ENCODE measurements around the gene ANAPC15. TPM values are rescaled to one million over a fixed set of nuclear protein-coding genes. Genes with fewer than 3 reads are reported as not detected.

The ANAPC15 gene
- polyA plus RNA-seq, 1 of the 3 experiments (the other 2 are of a cell fraction) = 92.3 TPM

DNA sequence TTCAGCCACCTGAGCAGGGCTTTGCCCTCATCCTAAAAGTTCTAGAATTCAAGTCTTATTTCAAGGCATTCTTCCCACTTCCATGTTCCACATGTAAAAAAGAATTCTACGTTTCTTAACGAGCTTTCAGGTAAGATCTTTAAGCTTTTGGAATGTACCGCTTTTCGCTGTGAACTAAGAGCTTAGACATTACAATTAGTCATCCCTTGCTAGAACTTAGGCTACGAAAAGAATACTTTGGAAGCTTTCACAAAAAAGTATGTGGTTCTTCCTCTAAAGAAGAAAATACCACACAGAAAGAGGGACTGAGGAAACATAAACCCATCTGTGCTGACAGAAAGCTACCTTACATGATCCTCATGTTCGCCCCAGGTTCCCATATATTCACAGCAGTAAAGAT is 34.0 kb downstream of the ANAPC15 start:
- Histone ChIP-seq H3K27me3 (ENCODE audit: insufficient read depth) (no peaks in the 10 kb centered on the region), H3K79me2 (ENCODE audit: insufficient read depth) (peaks cover 66% of the 10 kb centered on the region), H4K20me1 (ENCODE audit: insufficient read depth) (no peaks in the 10 kb centered on the region), H3K9ac (peak overlapping the region; percentile 78; the same call in 1 of the 2 replicates), H3K4me2 (peak overlapping the region; percentile 79), H3K9me3 (no peaks in the 10 kb centered on the region), H3K36me3 (replicated peaks in 1 of 2; ENCODE audit: control insufficient read depth in 1 of 2, insufficient read depth in 2 of 2, low read length in 1 of 2) (peaks cover 0 to 4% of the 10 kb centered on the region in 2 experiments), H3K4me3 (ENCODE audit: low read depth in 2 of 2, low read length in 1 of 2) (peak overlapping the region; percentile 70 to 78; a peak in 2 of 4 replicates), H3K27ac (ENCODE audit: low read depth in 2 of 2, low read length in 1 of 2) (peak overlapping the region; percentile 53 to 88; a peak in 3 of 4 replicates), H2AFZ (ENCODE audit: low read depth) (peak overlapping the region; percentile 37; the same call in 1 of the 2 replicates), H3F3A (replicated peaks; ENCODE audit: insufficient read depth) (peaks cover 1% of the 10 kb centered on the region), H3K4me1 (ENCODE audit: control insufficient read depth in 1 of 2, insufficient read depth in 2 of 2, low read depth in 1 of 2, low read length in 1 of 2) (peaks cover 5 to 8% of the 10 kb centered on the region in 2 experiments; a peak in 2 of 4 replicates), H3K9me2 (no peaks in the 10 kb centered on the region)
- no peak for DNase-seq
- CTCF ChIA-PET = interaction anchor here (0.7 to 2.1 kb wide), 8 partner anchors 8 to 353 kb away, joined by 3 to 14 read pairs (median 4); no protein-coding TSS in a partner anchor
- WGBS (ENCODE audit: low lambda C conversion rate) = 80% methylated on average over 6 of the region's 6 CpGs
- POLR2A ChIA-PET = interaction anchor here (1.4 to 1.6 kb wide), 2 partner anchors 38 to 40 kb away, joined by 3 to 5 read pairs; no protein-coding TSS in a partner anchor
- no peak for TF ChIP-seq NFIC (IDR thresholded peaks at IDR 0.05; ENCODE audit: borderline replicate concordance)
- no peak for TF ChIP-seq TCF12 (IDR thresholded peaks at IDR 0.05)
- TF ChIP-seq, protein P1, sequence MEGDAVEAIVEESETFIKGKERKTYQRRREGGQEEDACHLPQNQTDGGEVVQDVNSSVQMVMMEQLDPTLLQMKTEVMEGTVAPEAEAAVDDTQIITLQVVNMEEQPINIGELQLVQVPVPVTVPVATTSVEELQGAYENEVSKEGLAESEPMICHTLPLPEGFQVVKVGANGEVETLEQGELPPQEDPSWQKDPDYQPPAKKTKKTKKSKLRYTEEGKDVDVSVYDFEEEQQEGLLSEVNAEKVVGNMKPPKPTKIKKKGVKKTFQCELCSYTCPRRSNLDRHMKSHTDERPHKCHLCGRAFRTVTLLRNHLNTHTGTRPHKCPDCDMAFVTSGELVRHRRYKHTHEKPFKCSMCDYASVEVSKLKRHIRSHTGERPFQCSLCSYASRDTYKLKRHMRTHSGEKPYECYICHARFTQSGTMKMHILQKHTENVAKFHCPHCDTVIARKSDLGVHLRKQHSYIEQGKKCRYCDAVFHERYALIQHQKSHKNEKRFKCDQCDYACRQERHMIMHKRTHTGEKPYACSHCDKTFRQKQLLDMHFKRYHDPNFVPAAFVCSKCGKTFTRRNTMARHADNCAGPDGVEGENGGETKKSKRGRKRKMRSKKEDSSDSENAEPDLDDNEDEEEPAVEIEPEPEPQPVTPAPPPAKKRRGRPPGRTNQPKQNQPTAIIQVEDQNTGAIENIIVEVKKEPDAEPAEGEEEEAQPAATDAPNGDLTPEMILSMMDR (IDR thresholded peaks at IDR 0.05) = no peak

- ChIA-PET CTCF (interaction anchor here (0.9 to 3.2 kb wide), 3 partner anchors 13 to 51 kb away, joined by 5 to 16 read pairs (median 5); no protein-coding TSS in a partner anchor), POLR2A (no interaction called here)
- Histone ChIP-seq H3K4me3 (ENCODE audit: low read depth in 2 of 2, low read length in 1 of 2) (no peak overlapping the region), H4K20me1 (ENCODE audit: insufficient read depth) (no peaks in the 10 kb centered on the region), H2AFZ (ENCODE audit: low read depth) (no peak overlapping the region), H3K9me2 (no peaks in the 10 kb centered on the region), H3K4me2 (no peak overlapping the region), H3K9me3 (no peaks in the 10 kb centered on the region), H3K36me3 (replicated peaks in 1 of 2; ENCODE audit: control insufficient read depth in 1 of 2, insufficient read depth in 2 of 2, low read length in 1 of 2) (peaks cover 0 to 4% of the 10 kb centered on the region in 2 experiments), H3K27me3 (ENCODE audit: insufficient read depth) (no peaks in the 10 kb centered on the region), H3K79me2 (ENCODE audit: insufficient read depth) (peaks cover 90% of the 10 kb centered on the region), H3K27ac (ENCODE audit: low read depth in 2 of 2, low read length in 1 of 2) (peak overlapping the region in 1 of 2 experiments; percentile 12; a peak in 1 of 4 replicates), H3K4me1 (ENCODE audit: control insufficient read depth in 1 of 2, insufficient read depth in 2 of 2, low read depth in 1 of 2, low read length in 1 of 2) (peaks cover 6 to 27% of the 10 kb centered on the region in 2 experiments), H3F3A (replicated peaks; ENCODE audit: insufficient read depth) (peaks cover 27% of the 10 kb centered on the region), H3K9ac (no peak overlapping the region)
- 96% methylated on average over 4 of the region's 4 CpGs for WGBS (ENCODE audit: low lambda C conversion rate)
- DNase-seq = no peak
- TF ChIP-seq GATA2 (CRISPR knock-in tag; IDR thresholded peaks at IDR 0.05) = no peak
- TF ChIP-seq, protein P2, sequence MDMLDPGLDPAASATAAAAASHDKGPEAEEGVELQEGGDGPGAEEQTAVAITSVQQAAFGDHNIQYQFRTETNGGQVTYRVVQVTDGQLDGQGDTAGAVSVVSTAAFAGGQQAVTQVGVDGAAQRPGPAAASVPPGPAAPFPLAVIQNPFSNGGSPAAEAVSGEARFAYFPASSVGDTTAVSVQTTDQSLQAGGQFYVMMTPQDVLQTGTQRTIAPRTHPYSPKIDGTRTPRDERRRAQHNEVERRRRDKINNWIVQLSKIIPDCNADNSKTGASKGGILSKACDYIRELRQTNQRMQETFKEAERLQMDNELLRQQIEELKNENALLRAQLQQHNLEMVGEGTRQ (IDR thresholded peaks at IDR 0.05; ENCODE audit: borderline replicate concordance, low read depth, low read length) = no peak
- TF ChIP-seq JUND (IDR thresholded peaks at IDR 0.05) = no peak
- no peak for TF ChIP-seq YY1 (IDR thresholded peaks at IDR 0.05; ENCODE audit: low read depth)
- TF ChIP-seq FOXM1 (IDR thresholded peaks at IDR 0.05; ENCODE audit: low read depth) = no peak
- TF ChIP-seq, protein P1 (IDR thresholded peaks at IDR 0.05) = no peak
- TF ChIP-seq EP300 (IDR thresholded peaks at IDR 0.05; ENCODE audit: borderline replicate concordance in 1 of 2, low read depth in 1 of 2, low read length in 1 of 2) = no peak
- TF ChIP-seq NRF1 (IDR thresholded peaks at IDR 0.05; ENCODE audit: low read depth, low read length) = no peak
- no peak for TF ChIP-seq NFIC (IDR thresholded peaks at IDR 0.05; ENCODE audit: borderline replicate concordance)
- no peak for TF ChIP-seq SMC3 (IDR thresholded peaks at IDR 0.05; ENCODE audit: low read depth, low read length)
- no peak for TF ChIP-seq RCOR1 (IDR thresholded peaks at IDR 0.05; ENCODE audit: low read length)
These were observed 36.7 kb downstream of the ANAPC15 start for GRCh38 chr11:72075756-72076155.
